Smooth muscle cell (in vitro differentiated cells): ENCODE results near the gene RABAC1. TPM values are rescaled to one million over a fixed set of nuclear protein-coding genes. Genes with fewer than 3 reads are reported as not detected.

Experiments
- DNase-seq: peaks from one replicate; lab custom pipeline; 2025; ENCODE audit not compliant: unreplicated experiment; lab: John Stamatoyannopoulos, UW
- H2AFZ ChIP-seq: fragments of 200-600 bp; sonication (generic); 2 replicates; pipeline ENCODE4 v1.6.0; 2016; ENCODE audit warnings: antibody characterized with exemption, low read depth, mild to moderate bottlenecking
- H3F3A ChIP-seq: fragments of 200-600 bp; sonication (generic); 2 replicates; pipeline ENCODE4 v1.6.0; 2017; ENCODE audit warnings: antibody characterized with exemption, low read depth
- H3K27ac ChIP-seq: fragments of 200-600 bp; sonication (generic); 2 replicates; pipeline ENCODE4 v1.5.1; 2016; ENCODE audit warnings: low read depth, mild to moderate bottlenecking
- H3K27me3 ChIP-seq: fragments of 200-600 bp; sonication (generic); 2 replicates; pipeline ENCODE4 v1.6.1; 2016; ENCODE audit warnings: low read depth, mild to moderate bottlenecking
- H3K36me3 ChIP-seq: fragments of 200-600 bp; sonication (generic); 2 replicates; pipeline ENCODE4 v1.5.1; 2016; ENCODE audit warnings: low read depth
- H3K4me1 ChIP-seq: fragments of 200-600 bp; sonication (generic); 2 replicates; pipeline ENCODE4 v1.5.1; 2016; ENCODE audit warnings: low read depth
- H3K4me2 ChIP-seq: fragments of 200-600 bp; sonication (generic); 2 replicates; pipeline ENCODE4 v1.6.0; 2016; ENCODE audit warnings: mild to moderate bottlenecking
- H3K4me3 ChIP-seq: fragments of 200-600 bp; sonication (generic); 2 replicates; pipeline ENCODE4 v1.5.1; 2016; ENCODE audit warnings: mild to moderate bottlenecking
- H3K79me2 ChIP-seq: fragments of 200-600 bp; sonication (generic); 2 replicates; pipeline ENCODE4 v1.6.0; 2016; ENCODE audit warnings: low read depth, mild to moderate bottlenecking
- H3K9ac ChIP-seq: fragments of 200-600 bp; sonication (generic); 2 replicates; pipeline ENCODE4 v1.6.0; 2016; ENCODE audit warnings: low read depth
- H3K9me3 ChIP-seq: fragments of 200-600 bp; sonication (generic); replicated peaks from 2 replicates; pipeline ENCODE4 v1.5.1; 2016; ENCODE audit warnings: low read depth
- H4K20me1 ChIP-seq: fragments of 200-600 bp; sonication (generic); 2 replicates; pipeline ENCODE4 v1.6.0; 2016; ENCODE audit warnings: low read depth
- WGBS: methylation state at CpG from one replicate; pipeline ENCODE4 v1.1.7; 2016; ENCODE audit warnings: low lambda C conversion rate; 5-methylcytosine and 5-hydroxymethylcytosine counted together
- polyA plus RNA-seq: library from polyadenylated mRNA; unstranded; fragments of >200 nt; fragmentation: Nextera tagmentation; extraction: Ambion mirVana; gene quantifications from 2 replicates; pipeline ENCODE4 v1.2.1, GENCODE V29; 2016
- total RNA-seq: library from RNA; depleted of rRNA; stranded (reverse); fragments of >200 nt; gene quantifications from 2 replicates; pipeline ENCODE4 v1.2.3, GENCODE V29; 2014
- TF ChIP-seq, protein P1 (sequence below): fragments of 200-600 bp; sonication (generic); IDR thresholded peaks from 2 replicates; pipeline ENCODE4 v1.5.1; 2017; ENCODE audit warnings: borderline replicate concordance, mild to moderate bottlenecking, antibody characterized with exemption; ENCODE audit not compliant: insufficient read depth, poor library complexity, severe bottlenecking

RABAC1 gene
- total and polyA plus RNA-seq, 2 experiments from 2014 or later, result 304 to 581 TPM

DNA sequence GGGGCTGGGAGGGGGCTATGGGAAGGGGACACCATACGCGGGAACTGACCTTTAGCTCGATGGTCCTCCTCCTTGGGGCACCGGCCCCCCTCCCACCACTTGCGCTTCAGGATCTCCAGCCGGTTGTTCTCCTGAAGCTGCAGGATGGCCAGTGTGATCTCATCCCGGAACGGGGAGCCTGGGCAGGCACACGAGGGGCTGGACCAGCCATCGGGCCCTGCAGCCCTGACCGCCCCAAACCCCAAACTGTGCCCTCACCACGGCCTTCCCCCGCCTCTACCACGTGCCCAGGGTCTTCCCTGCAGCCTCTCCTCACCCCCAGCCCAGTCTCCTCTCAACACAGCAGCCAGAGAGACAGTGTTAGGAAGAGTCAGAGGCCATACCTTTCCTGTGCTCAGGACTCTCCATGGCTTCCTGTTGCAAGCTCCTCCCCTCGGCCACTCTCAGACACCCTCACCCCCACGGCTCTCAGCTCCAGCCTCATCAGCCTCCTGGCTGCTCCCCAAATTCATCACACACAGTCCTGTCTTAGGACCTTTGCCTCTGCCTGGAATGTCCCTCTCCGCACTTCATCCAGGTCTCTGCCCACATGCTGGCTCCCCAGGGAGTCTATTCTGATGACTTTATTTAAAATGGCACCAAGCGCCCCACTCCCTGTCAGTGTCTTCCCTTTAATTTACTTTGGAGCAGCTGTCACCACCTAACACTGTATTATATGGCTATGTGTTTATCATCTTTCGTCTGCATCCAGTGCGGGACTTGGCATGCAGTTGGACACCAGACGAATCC, 44.6 kb upstream of the RABAC1 start:
- no peaks in the 10 kb centered on the region for H3F3A ChIP-seq
- no peak overlapping the region for H3K4me2 ChIP-seq
- no peak overlapping the region for H3K27ac ChIP-seq
- DNase-seq, result no peak
- H3K27me3 ChIP-seq, result peaks cover 34% of the 10 kb centered on the region
- no peak overlapping the region for H3K4me3 ChIP-seq
- no peaks in the 10 kb centered on the region for H3K79me2 ChIP-seq
- H3K4me1 ChIP-seq, result no peaks in the 10 kb centered on the region
- H3K36me3 ChIP-seq, result no peaks in the 10 kb centered on the region
- no peaks in the 10 kb centered on the region for H3K9me3 ChIP-seq
- TF ChIP-seq, protein P1, sequence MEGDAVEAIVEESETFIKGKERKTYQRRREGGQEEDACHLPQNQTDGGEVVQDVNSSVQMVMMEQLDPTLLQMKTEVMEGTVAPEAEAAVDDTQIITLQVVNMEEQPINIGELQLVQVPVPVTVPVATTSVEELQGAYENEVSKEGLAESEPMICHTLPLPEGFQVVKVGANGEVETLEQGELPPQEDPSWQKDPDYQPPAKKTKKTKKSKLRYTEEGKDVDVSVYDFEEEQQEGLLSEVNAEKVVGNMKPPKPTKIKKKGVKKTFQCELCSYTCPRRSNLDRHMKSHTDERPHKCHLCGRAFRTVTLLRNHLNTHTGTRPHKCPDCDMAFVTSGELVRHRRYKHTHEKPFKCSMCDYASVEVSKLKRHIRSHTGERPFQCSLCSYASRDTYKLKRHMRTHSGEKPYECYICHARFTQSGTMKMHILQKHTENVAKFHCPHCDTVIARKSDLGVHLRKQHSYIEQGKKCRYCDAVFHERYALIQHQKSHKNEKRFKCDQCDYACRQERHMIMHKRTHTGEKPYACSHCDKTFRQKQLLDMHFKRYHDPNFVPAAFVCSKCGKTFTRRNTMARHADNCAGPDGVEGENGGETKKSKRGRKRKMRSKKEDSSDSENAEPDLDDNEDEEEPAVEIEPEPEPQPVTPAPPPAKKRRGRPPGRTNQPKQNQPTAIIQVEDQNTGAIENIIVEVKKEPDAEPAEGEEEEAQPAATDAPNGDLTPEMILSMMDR, result no peak
- H2AFZ ChIP-seq, result no peak overlapping the region
- no peak overlapping the region for H3K9ac ChIP-seq
- 86% methylated on average over 13 of the region's 21 CpGs for WGBS
- no peaks in the 10 kb centered on the region for H4K20me1 ChIP-seq

DNA sequence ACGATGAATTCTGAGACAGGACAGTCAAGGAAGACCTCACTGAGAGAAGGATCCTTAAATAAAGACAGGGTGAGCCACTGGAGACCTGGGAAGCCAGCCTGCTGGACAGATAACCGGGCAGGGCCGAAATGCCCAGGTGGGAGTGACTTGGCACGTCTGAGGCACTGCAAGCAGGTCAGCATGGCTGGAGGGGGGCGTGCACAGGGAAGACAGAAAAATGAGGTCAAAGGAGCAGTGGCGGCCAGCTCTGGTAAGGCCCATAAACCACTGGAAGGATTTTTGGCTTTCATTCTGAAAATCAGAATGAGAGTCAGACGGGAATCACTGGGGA, 40.7 kb upstream of the RABAC1 start:
- DNase-seq, result no peak
- no peak overlapping the region for H3K9ac ChIP-seq
- H4K20me1 ChIP-seq, result no peaks in the 10 kb centered on the region
- H3K79me2 ChIP-seq, result no peaks in the 10 kb centered on the region
- 94% methylated on average over 7 of the region's 7 CpGs for WGBS
- no peak overlapping the region for H3K4me2 ChIP-seq
- no peak overlapping the region for H3K4me3 ChIP-seq
- no peak overlapping the region for H3K27ac ChIP-seq
- TF ChIP-seq, protein P1, result no peak
- H3K9me3 ChIP-seq, result no peaks in the 10 kb centered on the region
- H3K4me1 ChIP-seq, result no peaks in the 10 kb centered on the region
- H2AFZ ChIP-seq, result no peak overlapping the region
- peaks cover 73% of the 10 kb centered on the region for H3K27me3 ChIP-seq
- no peaks in the 10 kb centered on the region for H3K36me3 ChIP-seq
- no peaks in the 10 kb centered on the region for H3F3A ChIP-seq

DNA sequence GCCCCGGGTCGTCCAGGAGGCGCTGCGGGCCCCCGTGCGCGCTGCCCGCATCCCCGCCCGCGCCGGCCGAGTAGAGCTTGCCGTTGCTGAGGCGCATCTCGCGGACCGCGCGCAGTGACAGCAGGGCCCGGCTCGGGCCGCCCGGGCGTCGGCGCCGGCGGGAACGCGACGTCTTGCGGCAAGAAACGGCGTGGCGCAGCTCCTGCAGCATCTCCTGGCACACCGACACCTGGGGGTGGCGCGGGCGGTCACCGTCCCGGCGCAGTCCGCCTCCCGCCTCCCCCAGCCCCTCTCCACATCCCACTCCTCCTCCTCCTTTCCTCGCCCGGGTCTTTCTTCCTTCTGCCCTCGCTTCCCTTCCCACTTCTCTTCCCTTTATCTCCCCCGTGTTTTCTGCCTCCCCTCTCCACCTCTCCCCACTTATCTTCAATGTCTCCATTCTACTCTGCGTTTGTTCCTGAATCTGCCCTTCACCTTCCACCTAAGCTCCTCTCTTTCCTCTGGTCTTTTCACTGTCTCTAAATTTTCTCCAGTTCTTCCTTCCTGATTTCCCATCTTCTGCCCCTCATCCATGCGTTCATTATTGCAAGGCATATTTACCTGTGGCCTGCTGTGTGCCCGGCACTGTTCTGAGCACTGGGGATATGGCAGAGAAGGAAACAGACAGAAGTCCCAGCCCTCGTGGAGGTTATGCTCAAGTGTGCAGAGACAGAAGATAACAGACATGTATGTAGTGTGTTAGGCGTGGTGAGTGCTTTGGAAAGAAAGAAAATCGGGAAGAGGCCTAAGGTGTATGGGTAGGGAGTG, 40.2 kb upstream of the RABAC1 start:
- no peaks in the 10 kb centered on the region for H4K20me1 ChIP-seq
- no peaks in the 10 kb centered on the region for H3F3A ChIP-seq
- H3K27ac ChIP-seq, result no peak overlapping the region
- H3K4me3 ChIP-seq, result no peak overlapping the region
- 41% methylated on average over 11 of the region's 55 CpGs for WGBS
- H3K36me3 ChIP-seq, result no peaks in the 10 kb centered on the region
- no peak for DNase-seq
- no peak overlapping the region for H3K4me2 ChIP-seq
- H2AFZ ChIP-seq, result no peak overlapping the region
- H3K9me3 ChIP-seq, result no peaks in the 10 kb centered on the region
- H3K79me2 ChIP-seq, result no peaks in the 10 kb centered on the region
- TF ChIP-seq, protein P1, result no peak
- peaks cover 79% of the 10 kb centered on the region for H3K27me3 ChIP-seq
- H3K4me1 ChIP-seq, result no peaks in the 10 kb centered on the region
- no peak overlapping the region for H3K9ac ChIP-seq
